ENCODE data around the gene KRTAP6-1. TPM values are rescaled to one million over a fixed set of nuclear protein-coding genes. Genes with fewer than 3 reads are reported as not detected.

The KRTAP6-1 gene
- total RNA-seq, 3 donors from 2014 or later: not detected

DNA sequence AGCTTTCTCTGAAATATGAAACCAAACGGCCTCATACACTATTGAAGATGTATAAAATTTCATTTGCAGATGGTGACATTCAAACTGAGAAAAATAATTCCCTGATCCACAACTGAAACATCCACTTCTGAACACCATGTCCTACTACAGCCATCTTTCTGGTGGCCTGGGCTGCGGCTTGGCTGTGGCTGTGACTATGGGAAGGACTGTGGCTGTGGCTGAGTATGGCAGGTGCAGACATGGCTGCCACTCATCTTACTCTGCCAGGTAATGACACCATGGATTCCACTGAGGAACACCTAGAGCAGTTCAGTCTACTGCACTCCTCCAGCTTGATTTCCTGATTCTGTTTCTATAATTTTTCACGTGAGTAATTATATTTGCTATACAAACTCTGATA is 6.8 kb upstream of the KRTAP6-1 start, which contains the start of gene KRTAP20-4:
Gene KRTAP20-4 (plus strand): TSS at position 106 of the 400 bp plus-strand sequence.
- no peaks in the 10 kb centered on the region for H3K36me3 ChIP-seq (ENCODE audit: low read depth)
- TF ChIP-seq CTCF (IDR thresholded peaks at IDR 0.05): no peak

GRCh38 chr21:30620080-30620479 is 6.3 kb upstream of the KRTAP6-1 start:
- Histone ChIP-seq H3K4me3 (no peak overlapping the region), H3K36me3 (ENCODE audit: low read depth) (no peaks in the 10 kb centered on the region), H3K9me3 (peaks cover 48% of the 10 kb centered on the region), H3K4me1 (ENCODE audit: low read depth) (no peaks in the 10 kb centered on the region)
- intact Hi-C loops (cut with DNase I, micrococcal nuclease): no loop called here
- TF ChIP-seq CTCF (IDR thresholded peaks at IDR 0.05): no peak
- ATAC-seq (no peak), DNase-seq (no peak)

More for the DNA sequence above, 6.8 kb upstream of the KRTAP6-1 start, which contains the start of gene KRTAP20-4:
- no peak for DNase-seq
- intact Hi-C loops (cut with DNase I, micrococcal nuclease): no loop called here
- Histone ChIP-seq H3K4me1 (ENCODE audit: low read depth) (no peaks in the 10 kb centered on the region), H3K4me3 (no peak within 1 kb of the TSS), H3K9me3 (peaks cover 53% of the 10 kb centered on the region)
- no peak for ATAC-seq

DNA sequence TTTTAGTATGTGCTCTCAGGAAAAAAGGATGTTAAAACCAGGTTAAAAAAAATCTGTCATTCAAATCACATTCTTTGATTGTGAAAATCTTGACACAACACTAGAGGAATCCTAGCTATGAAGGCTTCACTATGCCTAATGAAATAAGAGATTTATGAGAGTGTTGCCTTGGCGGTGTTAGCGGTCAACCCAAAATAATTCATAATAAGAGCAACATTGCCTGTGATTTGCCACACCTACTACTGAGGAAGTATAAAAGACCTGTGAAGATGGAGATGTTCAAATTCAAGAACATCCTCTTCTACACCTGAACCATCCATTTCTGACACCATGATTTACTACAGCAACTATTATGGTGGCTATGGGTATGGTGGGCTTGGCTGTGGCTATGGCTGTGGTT is 2.4 kb upstream of the KRTAP6-1 start, which contains the start of gene KRTAP20-1:
Gene KRTAP20-1 (plus strand): TSS at position 301 of the 400 bp plus-strand sequence. CDS start 30 bp downstream, at position 331.
- no peak within 1 kb of the TSS for H3K4me3 ChIP-seq
- no peak for TF ChIP-seq CTCF (IDR thresholded peaks at IDR 0.05)
- intact Hi-C loops (cut with DNase I, micrococcal nuclease): no loop called here
- H3K36me3 ChIP-seq (ENCODE audit: low read depth): no peaks in the 10 kb centered on the region
- H3K4me1 ChIP-seq (ENCODE audit: low read depth): no peaks in the 10 kb centered on the region
- peaks cover 49% of the 10 kb centered on the region for H3K9me3 ChIP-seq
- DNase-seq: no peak
- ATAC-seq: no peak

GRCh38 chr21:30615199-30615598 is 1.5 kb upstream of the KRTAP6-1 start:
- ATAC-seq (no peak), DNase-seq (no peak)
- Histone ChIP-seq H3K9me3 (peaks cover 59% of the 10 kb centered on the region), H3K36me3 (ENCODE audit: low read depth) (no peaks in the 10 kb centered on the region), H3K4me1 (ENCODE audit: low read depth) (no peaks in the 10 kb centered on the region), H3K4me3 (no peak overlapping the region)
- no peak for TF ChIP-seq CTCF (IDR thresholded peaks at IDR 0.05)
- intact Hi-C loops (cut with DNase I, micrococcal nuclease): no loop called here

DNA sequence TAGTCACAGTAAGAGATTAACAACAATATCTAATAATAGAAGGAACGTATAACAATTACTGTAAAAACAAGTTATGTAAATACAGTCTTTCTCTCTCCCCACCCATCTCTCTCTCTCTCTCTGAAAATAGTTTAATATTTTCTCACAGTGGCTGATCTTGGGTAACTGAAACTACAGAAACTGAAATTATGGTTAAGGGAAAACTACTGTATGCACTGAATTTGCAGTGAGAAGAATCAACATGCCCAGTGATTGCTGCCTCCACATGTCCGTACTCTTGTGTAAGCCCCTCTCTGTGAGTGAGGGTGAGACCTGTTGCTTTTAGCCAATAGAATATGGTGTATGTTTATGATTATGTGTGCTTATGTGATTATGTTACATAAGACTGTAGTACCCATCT is 1.6 kb downstream of the KRTAP6-1 start:
- DNase-seq (no peak), ATAC-seq (no peak)
- Histone ChIP-seq H3K4me1 (ENCODE audit: low read depth) (no peaks in the 10 kb centered on the region), H3K36me3 (ENCODE audit: low read depth) (no peaks in the 10 kb centered on the region), H3K9me3 (peaks cover 53% of the 10 kb centered on the region), H3K4me3 (no peak overlapping the region)
- intact Hi-C loops (cut with DNase I, micrococcal nuclease): no loop called here
- no peak for TF ChIP-seq CTCF (IDR thresholded peaks at IDR 0.05)

DNA sequence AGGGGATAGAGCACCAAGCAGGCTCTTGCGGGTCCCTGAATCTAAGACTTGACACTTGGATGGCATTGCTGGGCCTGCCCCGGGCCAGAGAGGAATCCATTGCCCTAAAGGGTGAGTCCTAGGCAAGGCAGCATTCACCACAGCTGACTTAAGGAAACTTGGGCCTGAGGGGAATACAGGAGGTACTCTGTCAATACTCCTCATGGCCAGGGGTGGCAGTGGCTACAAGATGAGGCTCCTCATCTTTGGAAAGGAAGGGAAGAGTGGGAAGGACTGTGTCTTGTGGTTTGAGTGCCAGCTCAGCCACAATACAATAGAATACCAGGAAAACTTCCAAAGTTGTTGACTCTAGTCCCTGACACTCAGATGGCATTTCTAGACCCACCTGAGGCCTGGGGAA is 7.8 kb downstream of the KRTAP6-1 start:
- no peak for TF ChIP-seq CTCF (IDR thresholded peaks at IDR 0.05)
- intact Hi-C loops (cut with DNase I, micrococcal nuclease): no loop called here
- Histone ChIP-seq H3K36me3 (ENCODE audit: low read depth) (no peaks in the 10 kb centered on the region), H3K9me3 (peaks cover 48% of the 10 kb centered on the region), H3K4me3 (no peak overlapping the region), H3K4me1 (ENCODE audit: low read depth) (no peaks in the 10 kb centered on the region)
- DNase-seq: no peak
- no peak for ATAC-seq

All from mucosa of descending colon (tissue), 3 donors.